SK-N-MC (cell line): Measurements from ENCODE around the gene ANKFN1.
"Not testable (repeated sequence)": the region's sequence is repeated elsewhere in the genome, so short reads cannot be mapped to it uniquely, and the experiment has no call there.

Experiments
- DNase-seq: peaks from one replicate; pipeline ENCODE4 v3.0.0-alpha.2; 2011; ENCODE audit warnings: low read depth, low spot score
- H3K27ac ChIP-seq: fragments of 200-600 bp; sonication (generic); 2 replicates; pipeline ENCODE4 v1.5.1; 2016; ENCODE audit warnings: mixed run types
- H3K36me3 ChIP-seq: fragments of 200-600 bp; sonication (generic); 2 replicates; pipeline ENCODE4 v1.6.1; 2017; ENCODE audit warnings: antibody characterized with exemption, low read length, mixed read lengths; ENCODE audit not compliant: insufficient read depth
- H3K4me3 ChIP-seq: fragments of 200-600 bp; sonication (generic); 2 replicates; pipeline ENCODE4 v1.5.1; 2016
- H3K9ac ChIP-seq: fragments of 200-600 bp; sonication (generic); 2 replicates; pipeline ENCODE4 v1.8.0; 2017; ENCODE audit warnings: mixed run types, mixed read lengths; ENCODE audit not compliant: insufficient read length
- H3K9me3 ChIP-seq: fragments of 200-600 bp; sonication (generic); 2 replicates; pipeline ENCODE4 v1.6.1; 2017; ENCODE audit warnings: low read depth, mild to moderate bottlenecking, antibody characterized with exemption, low read length, moderate library complexity, mixed read lengths
- EZH2 ChIP-seq: fragments of 200-600 bp; sonication (generic); IDR thresholded peaks from one replicate; pipeline ENCODE4 v1.6.1; 2017; ENCODE audit warnings: antibody characterized with exemption
- FOXP2 ChIP-seq: optimal IDR thresholded peaks from 2 replicates; pipeline ENCODE3; 2011; ENCODE audit warnings: mild to moderate bottlenecking, moderate library complexity; ENCODE audit not compliant: insufficient read depth; ENCODE audit errors: extremely low read length, control extremely low read depth
- POLR2AphosphoS5 ChIP-seq: IDR thresholded peaks from 2 replicates; pipeline ENCODE4 v1.6.1; 2012; ENCODE audit warnings: mild to moderate bottlenecking, low read depth, low read length, borderline replicate concordance

Gene ANKFN1

DNA sequence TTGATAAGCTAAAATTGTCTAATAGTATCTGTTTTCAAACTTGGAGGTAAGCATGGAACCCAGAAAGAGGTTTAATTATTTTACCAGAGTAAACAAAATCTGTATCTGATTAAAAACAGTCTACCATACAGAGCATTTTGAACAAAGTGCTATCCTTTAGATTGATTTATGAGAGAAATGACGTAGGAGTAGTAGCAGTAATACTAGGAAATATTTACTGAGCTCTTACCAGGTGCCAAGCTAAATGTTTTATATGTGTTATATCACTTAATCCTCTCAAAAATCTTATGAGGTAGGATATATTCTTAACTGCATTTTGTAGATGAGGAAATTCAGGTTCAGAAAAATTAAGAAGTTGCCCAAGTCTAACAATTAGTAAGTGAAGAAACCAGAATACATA lies 253.8 kb downstream of the ANKFN1 start:
- Histone ChIP-seq H3K9ac (no peak overlapping the region), H3K36me3 (no peaks in the 10 kb centered on the region), H3K4me3 (no peak overlapping the region), H3K27ac (no peak overlapping the region), H3K9me3 (no peaks in the 10 kb centered on the region)
- DNase-seq, result no peak
- TF ChIP-seq FOXP2 (no peak), EZH2 (no peak), POLR2AphosphoS5 (no peak)

DNA sequence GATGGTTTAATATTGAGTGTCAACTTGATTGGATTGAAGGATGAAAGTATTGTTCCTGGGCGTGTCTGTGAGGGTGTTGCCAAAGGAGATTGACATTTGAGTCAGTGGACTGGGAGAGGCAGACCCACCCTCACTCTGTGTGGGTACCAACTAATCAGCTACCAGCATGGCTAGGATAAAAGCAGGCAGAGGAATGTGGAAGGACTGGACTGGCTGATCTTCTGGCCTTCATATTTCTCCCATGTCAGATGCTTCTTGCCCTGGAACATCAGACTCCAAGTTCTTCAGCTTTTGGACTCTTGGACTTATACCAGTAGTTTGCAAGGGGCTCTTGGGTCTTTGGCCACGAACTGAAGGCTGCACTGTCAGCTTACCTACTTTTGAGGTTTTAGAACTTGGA lies 259.1 kb downstream of the ANKFN1 start:
- not testable (repeated sequence) for H3K9ac ChIP-seq, H3K4me3 ChIP-seq

DNA sequence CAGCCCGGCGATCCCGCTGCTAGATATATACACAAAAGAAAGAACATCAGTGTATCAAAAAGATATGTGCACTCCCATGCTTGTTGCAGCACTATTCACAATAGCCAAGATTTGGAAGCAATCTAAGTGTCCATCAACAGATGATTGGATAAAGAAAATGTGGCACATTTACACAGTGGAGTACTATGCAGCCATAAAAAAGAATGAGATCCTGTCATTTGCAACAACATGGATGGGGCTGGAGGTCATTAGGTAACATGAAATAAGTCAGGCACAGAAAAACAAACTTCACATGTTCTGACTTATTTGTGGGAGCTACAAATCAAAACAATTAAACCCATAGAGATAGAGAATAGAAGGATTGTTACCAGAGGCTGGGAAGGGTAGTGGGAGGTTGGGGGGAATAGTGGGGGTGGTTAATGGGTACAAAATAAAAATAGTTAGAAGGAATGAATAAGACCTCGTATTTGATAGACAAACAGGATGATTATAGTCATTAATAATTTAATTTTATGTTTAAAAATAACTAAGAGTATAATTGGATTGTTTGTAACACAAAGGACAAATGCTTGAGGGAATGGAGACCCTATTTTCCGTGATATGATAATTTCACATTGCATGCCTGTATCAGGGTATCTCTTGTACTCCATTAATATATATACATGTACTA lies 263.5 kb downstream of the ANKFN1 start:
- Histone ChIP-seq H3K4me3 (no peak overlapping the region), H3K9me3 (no peaks in the 10 kb centered on the region), H3K9ac (no peak overlapping the region), H3K27ac (no peak overlapping the region), H3K36me3 (no peaks in the 10 kb centered on the region)
- TF ChIP-seq POLR2AphosphoS5 (no peak), EZH2 (no peak), FOXP2 (no peak)
- DNase-seq, result no peak

More for the DNA sequence above, 259.1 kb downstream of the ANKFN1 start:
- H3K9me3 ChIP-seq, H3K36me3 ChIP-seq, DNase-seq, H3K27ac ChIP-seq: not testable (repeated sequence)

GRCh38 chr17:56424005-56424404 lies 270.7 kb downstream of the ANKFN1 start:
- DNase-seq, result no peak
- Histone ChIP-seq H3K27ac (no peak overlapping the region), H3K9me3 (no peaks in the 10 kb centered on the region), H3K9ac (no peak overlapping the region), H3K36me3 (no peaks in the 10 kb centered on the region), H3K4me3 (no peak overlapping the region)
- no peak for TF ChIP-seq EZH2
- TF ChIP-seq POLR2AphosphoS5, result no peak
- no peak for TF ChIP-seq FOXP2

DNA sequence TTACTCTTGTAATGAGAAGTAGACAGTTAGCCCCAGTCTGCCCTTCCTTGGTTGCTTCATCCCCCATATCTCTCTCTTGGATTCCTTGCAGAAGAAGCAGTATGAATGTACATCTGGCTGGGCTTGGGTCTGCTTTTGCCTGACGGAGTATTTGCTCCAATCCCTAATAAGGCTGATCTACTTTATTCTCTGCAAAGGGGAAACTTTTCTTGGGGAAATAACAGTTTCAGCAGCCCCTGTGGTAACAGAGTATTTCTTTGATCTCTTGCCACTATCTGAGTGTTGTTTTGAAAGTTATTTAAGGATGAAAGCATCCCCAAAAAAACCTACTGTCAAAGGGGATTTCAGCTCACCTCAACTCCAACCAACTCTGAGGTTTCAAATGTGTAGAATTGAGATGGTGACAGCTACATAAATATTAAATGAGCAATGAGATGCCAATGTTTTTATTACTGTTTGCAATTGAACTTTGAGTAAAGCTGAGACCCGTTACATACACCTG lies 271.3 kb downstream of the ANKFN1 start:
- no peak overlapping the region for H3K27ac ChIP-seq
- no peak for DNase-seq
- no peaks in the 10 kb centered on the region for H3K36me3 ChIP-seq
- H3K9ac ChIP-seq, result no peak overlapping the region
- no peak overlapping the region for H3K4me3 ChIP-seq
- no peaks in the 10 kb centered on the region for H3K9me3 ChIP-seq
- no peak for TF ChIP-seq EZH2
- no peak for TF ChIP-seq FOXP2
- TF ChIP-seq POLR2AphosphoS5, result no peak

DNA sequence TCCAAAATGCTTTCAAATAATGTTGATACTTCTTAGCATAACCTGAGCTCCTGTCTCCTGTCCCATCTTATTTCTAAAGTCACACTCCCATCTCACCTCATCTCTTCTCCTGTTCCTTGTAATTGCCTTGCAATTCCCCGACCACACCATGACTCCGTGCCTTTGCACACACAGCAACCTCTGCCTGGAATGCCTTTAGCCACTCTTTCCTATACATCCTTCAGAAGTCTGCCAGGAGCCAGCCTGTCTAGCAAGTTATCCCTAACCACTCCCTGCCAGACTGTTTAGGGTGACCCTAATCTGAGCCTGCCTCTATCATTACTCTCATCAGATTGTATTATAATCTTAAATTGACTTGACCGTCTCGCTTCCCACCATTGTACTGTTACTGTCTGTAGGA lies 272.2 kb downstream of the ANKFN1 start:
- Histone ChIP-seq H3K9me3 (no peaks in the 10 kb centered on the region), H3K9ac (no peak overlapping the region), H3K27ac (no peak overlapping the region), H3K36me3 (no peaks in the 10 kb centered on the region), H3K4me3 (no peak overlapping the region)
- DNase-seq, result no peak
- TF ChIP-seq FOXP2, result no peak
- no peak for TF ChIP-seq POLR2AphosphoS5
- TF ChIP-seq EZH2, result no peak

DNA sequence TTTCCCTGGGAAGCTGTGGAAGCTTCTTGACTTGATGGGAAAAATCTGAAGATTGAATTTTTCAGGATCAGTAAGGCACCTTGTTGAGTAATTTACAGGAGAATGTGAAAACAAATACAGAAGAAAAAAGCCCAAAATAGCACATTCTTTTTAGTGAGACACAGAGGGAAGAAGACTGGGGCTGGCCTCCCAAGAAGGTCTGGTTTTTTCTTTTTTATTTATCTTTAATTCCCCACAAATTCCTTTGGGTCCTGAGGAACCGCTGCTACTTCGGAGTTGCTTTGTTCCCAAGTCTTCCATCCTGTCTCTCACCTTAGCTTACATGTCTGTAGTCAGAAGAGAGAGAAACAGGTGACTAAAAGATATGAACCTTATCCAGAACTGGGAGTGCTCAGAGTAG lies 273.6 kb downstream of the ANKFN1 start:
- TF ChIP-seq POLR2AphosphoS5 (no peak), FOXP2 (no peak), EZH2 (no peak)
- no peak overlapping the region for H3K9ac ChIP-seq
- no peaks in the 10 kb centered on the region for H3K36me3 ChIP-seq
- no peak overlapping the region for H3K4me3 ChIP-seq
- no peak overlapping the region for H3K27ac ChIP-seq
- no peak for DNase-seq
- no peaks in the 10 kb centered on the region for H3K9me3 ChIP-seq

- Histone ChIP-seq H3K9ac (no peak overlapping the region), H3K4me3 (no peak overlapping the region), H3K27ac (no peak overlapping the region), H3K36me3 (no peaks in the 10 kb centered on the region), H3K9me3 (no peaks in the 10 kb centered on the region)
- TF ChIP-seq FOXP2 (no peak), POLR2AphosphoS5 (no peak), EZH2 (no peak)
- no peak for DNase-seq
Observed at GRCh38 chr17:56431736-56432135, 278.5 kb downstream of the ANKFN1 start.

GRCh38 chr17:56432443-56432842 lies 279.2 kb downstream of the ANKFN1 start:
- Histone ChIP-seq H3K36me3 (no peaks in the 10 kb centered on the region), H3K9ac (no peak overlapping the region), H3K27ac (no peak overlapping the region), H3K9me3 (no peaks in the 10 kb centered on the region), H3K4me3 (no peak overlapping the region)
- no peak for DNase-seq
- TF ChIP-seq FOXP2 (no peak), EZH2 (no peak), POLR2AphosphoS5 (no peak)

DNA sequence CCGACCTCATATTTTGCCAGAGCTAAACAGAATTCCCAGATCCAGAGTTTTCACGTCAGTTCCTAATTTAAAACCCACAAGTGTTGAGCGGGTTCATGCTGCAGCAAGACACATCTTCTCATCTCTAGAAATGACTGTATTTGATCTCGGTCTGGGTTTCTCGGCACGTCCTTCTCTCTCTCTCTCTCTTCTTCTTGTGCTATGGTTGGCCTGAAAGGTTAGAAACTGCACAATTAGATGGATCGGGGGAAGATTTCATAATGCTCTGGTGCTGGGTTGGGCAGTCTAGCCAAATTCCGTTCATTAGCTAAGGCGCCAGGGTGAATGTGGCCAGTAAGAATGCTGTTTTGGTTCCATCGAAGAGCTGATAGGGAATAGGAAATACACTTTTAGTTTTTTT lies 281.3 kb downstream of the ANKFN1 start:
- H3K9me3 ChIP-seq, result no peaks in the 10 kb centered on the region

More for the DNA sequence above, 281.3 kb downstream of the ANKFN1 start:
- Histone ChIP-seq H3K36me3 (no peaks in the 10 kb centered on the region), H3K27ac (no peak overlapping the region), H3K9ac (no peak overlapping the region), H3K4me3 (no peak overlapping the region)
- TF ChIP-seq EZH2, result no peak
- no peak for TF ChIP-seq POLR2AphosphoS5
- TF ChIP-seq FOXP2, result no peak
- DNase-seq, result no peak
